AG20443 (cell line): ENCODE measurements around the gene CRB3.
"Not testable (repeated sequence)": the region's sequence is repeated elsewhere in the genome, so short reads cannot be mapped to it uniquely, and the experiment has no call there.

Source experiments
- DNase-seq: peaks from one replicate; pipeline ENCODE4 v3.0.0; 2012; ENCODE audit warnings: low spot score, mixed read lengths

CRB3 gene

GRCh38 chr19:6494438-6495036, 30.5 kb downstream of the CRB3 start:
- no peak for DNase-seq

GRCh38 chr19:6495947-6496346, 31.9 kb downstream of the CRB3 start:
- no peak for DNase-seq

- no peak for DNase-seq
Observed at GRCh38 chr19:6498294-6499036, 34.4 kb downstream of the CRB3 start.

- no peak for DNase-seq
Observed at GRCh38 chr19:6499052-6499790, 35.1 kb downstream of the CRB3 start.

DNA sequence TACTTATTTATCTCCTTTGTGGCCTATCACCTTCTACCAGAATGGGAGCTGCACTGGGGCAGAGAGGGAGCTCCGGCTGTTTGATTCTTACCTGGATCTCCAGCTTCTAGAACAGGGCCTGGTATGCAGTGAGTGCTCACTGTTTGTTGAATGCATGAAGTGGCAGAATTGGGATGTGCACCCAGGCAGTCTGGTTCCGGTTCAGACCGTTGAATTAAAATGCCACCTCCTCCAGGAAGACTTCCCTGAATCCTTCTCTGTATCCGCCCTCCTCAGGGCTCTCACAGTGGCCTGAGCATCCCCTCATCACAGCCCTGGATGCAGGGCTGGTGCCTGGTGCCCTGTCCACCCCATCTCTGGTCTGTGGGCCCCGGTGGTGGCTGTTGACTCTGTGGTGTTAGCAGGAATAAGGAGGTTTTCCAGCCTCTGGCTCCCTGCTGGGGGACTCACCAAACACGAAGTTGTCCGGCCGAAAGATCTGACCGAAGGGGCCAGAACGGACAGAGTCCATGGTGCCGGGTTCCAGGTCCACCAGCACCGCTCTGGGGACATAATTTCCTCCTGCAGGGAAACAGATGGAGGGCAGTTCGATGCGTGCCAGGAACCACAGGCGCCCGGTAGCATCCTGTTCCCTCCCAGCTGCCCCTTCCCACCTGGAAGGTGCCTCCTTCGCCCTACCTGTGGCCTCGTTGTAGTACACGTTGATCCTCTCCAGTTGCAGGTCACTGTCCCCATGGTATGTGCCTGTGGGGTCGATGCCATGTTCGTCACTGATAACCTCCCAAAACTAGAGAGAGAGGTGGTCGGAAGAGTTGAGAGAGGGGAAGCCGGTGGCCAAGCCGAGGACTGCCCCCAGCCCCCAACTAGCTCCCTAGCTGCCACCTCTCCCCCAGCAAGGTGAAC, 37.0 kb downstream of the CRB3 start:
- no peak for DNase-seq

GRCh38 chr19:6501740-6502648, 37.9 kb downstream of the CRB3 start, which contains the start of gene TUBB4A:
Gene TUBB4A (minus strand): TSS chr19:6502309. CDS start chr19:6502212, 97 bp downstream.
- peak; percentile 32 for DNase-seq

- DNase-seq = no peak
Observed at GRCh38 chr19:6503407-6504201, 39.5 kb downstream of the CRB3 start.

DNA sequence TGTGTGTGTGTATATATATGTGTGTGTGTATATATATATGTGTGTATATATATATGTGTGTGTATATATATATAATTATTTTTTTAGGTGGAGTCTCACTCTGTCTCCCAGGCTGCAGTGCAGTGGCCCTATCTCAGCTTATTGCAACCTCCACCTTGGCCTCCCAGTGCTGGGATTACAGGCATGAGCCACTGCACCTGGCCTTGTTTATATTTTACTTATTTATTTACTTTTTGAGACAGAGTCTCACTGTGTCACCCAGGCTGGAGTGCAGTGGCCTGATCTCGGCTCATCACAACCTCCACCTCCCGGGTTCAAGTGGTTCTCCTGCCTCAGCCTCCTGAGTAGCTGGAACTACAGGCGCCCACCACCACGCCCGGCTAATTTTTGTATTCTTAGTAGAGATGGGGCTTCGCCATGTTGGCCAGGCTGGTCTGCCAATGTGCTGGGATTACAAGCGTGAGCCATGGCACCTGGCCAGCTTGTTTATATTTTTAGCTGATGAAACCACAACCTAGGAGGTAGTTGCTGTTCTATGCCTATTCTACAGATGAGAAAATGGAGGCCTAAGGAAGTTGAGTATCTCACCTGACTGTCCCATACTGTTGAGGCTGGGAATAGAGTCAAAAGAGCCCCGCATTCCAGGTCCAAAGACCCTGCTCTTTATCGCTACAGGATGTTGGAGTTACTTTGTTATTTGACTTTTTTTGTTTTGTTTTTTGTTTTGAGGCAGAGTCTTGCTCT, 44.1 kb downstream of the CRB3 start:
- DNase-seq = not testable (repeated sequence)

DNA sequence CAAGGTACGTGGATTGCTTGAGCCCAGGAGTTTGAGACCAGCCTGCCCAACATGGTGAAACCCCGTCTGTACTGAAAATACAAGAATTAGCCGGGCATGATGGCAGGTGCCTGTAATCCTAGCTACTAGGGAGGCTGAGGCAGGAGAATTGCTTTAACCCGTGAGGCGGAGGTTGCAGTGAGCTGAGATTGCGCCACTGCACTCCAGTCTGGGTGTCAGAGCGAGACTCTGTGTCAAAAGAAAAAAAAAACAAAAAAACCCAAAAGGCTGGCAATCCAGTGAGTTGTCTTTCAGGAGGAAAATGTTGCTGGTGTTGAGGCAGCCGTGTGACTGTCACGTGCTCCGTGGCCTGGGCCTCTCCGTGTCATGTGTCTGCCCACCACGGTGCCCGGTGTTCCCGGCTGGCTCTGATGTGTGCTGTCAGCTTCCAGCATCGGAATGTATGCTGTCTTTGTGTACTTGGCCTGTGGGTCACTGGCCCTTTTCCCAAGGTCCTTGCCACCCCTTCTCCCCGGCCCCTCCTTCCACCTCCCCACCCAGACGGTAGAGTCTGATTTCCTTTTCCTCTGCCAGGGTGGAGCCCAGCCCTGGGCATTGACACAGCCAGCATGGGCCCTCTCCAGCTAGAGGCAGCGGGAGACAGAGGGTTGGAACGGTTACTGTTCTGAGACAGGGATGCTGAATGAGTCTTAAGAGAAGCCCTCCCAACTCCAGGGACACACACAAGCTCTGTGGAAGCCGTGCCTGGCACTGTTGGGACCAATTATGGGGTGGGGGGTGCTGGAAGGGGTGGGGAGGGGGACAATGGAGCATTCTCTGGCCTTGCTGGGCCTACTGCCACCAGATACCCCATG, 45.3 kb downstream of the CRB3 start:
- peak; percentile 37 for DNase-seq

DNA sequence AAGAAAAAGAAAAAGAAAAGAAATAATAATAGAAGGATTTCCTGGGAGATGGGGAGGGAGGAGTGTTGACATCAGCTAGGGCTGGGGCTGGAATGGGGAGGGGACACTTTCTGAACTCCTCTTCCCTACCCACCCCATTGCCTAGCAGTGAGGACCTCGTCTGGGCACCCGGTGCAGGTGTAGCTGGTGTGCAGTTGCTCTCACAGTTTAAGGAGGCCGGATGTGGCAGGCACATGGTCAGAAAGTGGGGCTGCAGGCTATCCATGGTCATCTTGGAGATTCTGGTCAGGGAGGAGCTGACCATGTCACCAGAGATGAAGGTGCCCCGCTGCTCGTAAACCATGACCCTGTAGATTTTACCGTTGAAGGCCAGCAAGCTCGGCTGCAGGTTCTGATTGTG, 46.5 kb downstream of the CRB3 start:
- DNase-seq = no peak

- no peak for DNase-seq
Observed at GRCh38 chr19:6514089-6514488, 50.0 kb downstream of the CRB3 start.

DNA sequence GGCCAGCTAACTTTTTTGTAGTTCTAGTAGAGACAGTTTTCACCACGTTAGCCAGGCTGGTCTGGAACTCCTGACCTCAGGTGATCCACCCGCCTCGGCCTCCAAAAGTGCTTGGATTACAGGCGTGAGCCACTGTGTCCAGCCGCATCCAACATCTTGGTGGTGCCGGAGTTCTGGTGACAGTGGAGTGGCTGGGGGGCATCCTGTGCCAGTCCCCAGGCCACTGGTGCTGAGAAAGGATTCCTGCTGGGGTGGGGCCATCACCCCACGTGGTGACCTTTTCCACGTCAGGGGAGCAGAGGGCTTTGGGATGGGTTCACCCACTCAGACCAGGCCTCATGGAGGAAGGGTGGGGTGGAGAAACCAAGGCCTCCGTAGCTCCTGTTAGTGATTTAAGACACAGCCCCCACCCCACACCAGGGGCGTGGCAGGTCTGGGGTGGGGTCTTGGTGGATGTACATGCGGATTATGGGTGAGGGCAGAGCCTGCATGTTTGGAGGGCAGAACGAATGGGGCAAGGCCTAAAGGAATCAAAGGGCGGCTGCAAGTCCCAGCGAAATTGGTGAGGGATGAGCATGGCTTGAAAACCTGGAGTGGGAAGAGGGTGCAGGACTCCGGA, 51.0 kb downstream of the CRB3 start:
- no peak for DNase-seq

DNA sequence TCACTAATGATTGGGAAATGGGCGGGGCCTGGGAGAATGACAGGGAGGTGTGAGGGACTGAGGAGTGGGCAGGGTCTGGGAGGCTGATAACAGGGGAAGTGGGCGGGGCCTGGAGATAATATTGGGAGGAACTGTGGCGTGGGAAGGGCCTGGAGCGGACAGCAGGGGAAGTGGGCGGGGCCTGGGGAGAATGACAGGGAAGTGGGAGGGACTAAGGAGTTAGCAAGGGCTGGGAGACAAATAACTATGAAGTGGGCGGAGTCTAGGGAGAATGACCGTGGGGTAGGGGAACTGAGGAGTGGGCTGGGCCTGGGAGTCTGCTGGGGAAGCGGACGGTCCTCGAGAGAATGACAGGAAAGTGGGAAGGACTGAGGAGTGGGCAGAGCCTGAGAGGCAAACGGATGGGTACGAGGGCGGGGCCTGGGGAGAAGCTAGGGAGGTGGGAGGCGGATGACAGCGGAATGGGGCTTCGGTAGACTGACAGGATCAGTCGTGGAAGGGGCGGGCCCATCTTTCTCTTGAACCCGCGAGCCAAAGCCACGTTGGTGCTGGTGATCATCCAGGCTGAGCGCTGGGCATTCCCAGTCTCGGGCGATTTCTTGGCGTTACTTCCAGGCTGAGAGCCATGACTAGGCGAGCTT, 52.1 kb downstream of the CRB3 start:
- DNase-seq = peak; percentile 98
